HepG2 (cell line): ENCODE measurements around the gene GAL3ST1.

Experiments
- ARNT ChIP-seq: fragments of 450-650 bp; IDR thresholded peaks from 2 replicates; pipeline ENCODE4 v1.6.1; 2017
- CTCF ChIP-seq: sonication (generic); formaldehyde crosslinking; IDR thresholded peaks from 2 replicates; pipeline ENCODE4 v1.5.0; 2020; ENCODE audit warnings: mild to moderate bottlenecking, missing genetic modification reagents, moderate library complexity
- FOXO1 ChIP-seq: sonication (generic); formaldehyde crosslinking; IDR thresholded peaks from 2 replicates; pipeline ENCODE4 v1.4.0; 2020; ENCODE audit warnings: missing genetic modification reagents
- HMGXB3 ChIP-seq: sonication (generic); formaldehyde crosslinking; IDR thresholded peaks from 2 replicates; pipeline ENCODE4 v1.4.0; 2020; ENCODE audit warnings: missing genetic modification reagents, borderline replicate concordance
- MAZ ChIP-seq, 2 experiments: sonication (generic) in 1 of 2; formaldehyde crosslinking in 1 of 2; IDR thresholded peaks; 2 replicates each; pipeline versions ENCODE4 v1.5.0 to v1.6.1; 2012 to 2020; ENCODE audit warnings: low read depth in 2 of 2, mild to moderate bottlenecking in 2 of 2, borderline replicate concordance in 1 of 2, improper control_type of control experiment in 1 of 2, low read length in 1 of 2, missing genetic modification reagents in 1 of 2, moderate library complexity in 1 of 2
- MLX ChIP-seq: IDR thresholded peaks from 2 replicates; pipeline ENCODE4 v1.6.1; 2016
- POLR2A ChIP-seq, 2 experiments: IDR thresholded peaks; 2 replicates each; pipeline ENCODE4 v1.6.1; 2011; ENCODE audit warnings: low read depth in 2 of 2, low read length in 2 of 2, mild to moderate bottlenecking in 1 of 2, moderate library complexity in 1 of 2; ENCODE audit not compliant: insufficient read depth in 1 of 2
- TGIF2 ChIP-seq: IDR thresholded peaks from 2 replicates; pipeline ENCODE4 v1.6.1; 2016; ENCODE audit warnings: control low read depth, missing compliant biosample characterization
- ZBTB8A ChIP-seq: sonication (generic); formaldehyde crosslinking; IDR thresholded peaks from 2 replicates; pipeline ENCODE4 v1.4.0; 2020; ENCODE audit warnings: mild to moderate bottlenecking, low read depth, missing genetic modification reagents, borderline replicate concordance
- ZNF33B ChIP-seq: sonication (generic); formaldehyde crosslinking; IDR thresholded peaks from 2 replicates; pipeline ENCODE4 v1.5.1; 2020; ENCODE audit warnings: mild to moderate bottlenecking, missing genetic modification reagents
- ZNF780A ChIP-seq: sonication (generic); formaldehyde crosslinking; IDR thresholded peaks from 2 replicates; pipeline ENCODE4 v1.8.0; 2022; ENCODE audit warnings: mild to moderate bottlenecking, missing genetic modification reagents, moderate library complexity

- TF ChIP-seq HMGXB3 (CRISPR knock-in tag): no peak
- TF ChIP-seq POLR2A (IDR thresholded peaks at IDR 0.05; ENCODE audit: insufficient read depth in 1 of 2, low read depth in 2 of 2, low read length in 2 of 2): no peak
- no peak for TF ChIP-seq ZNF780A (CRISPR knock-in tag)
- no peak for TF ChIP-seq FOXO1 (CRISPR knock-in tag)
- no peak for TF ChIP-seq CTCF (CRISPR knock-in tag)
- TF ChIP-seq ARNT: no peak
- TF ChIP-seq TGIF2: no peak
- TF ChIP-seq ZBTB8A (CRISPR knock-in tag): no peak
- TF ChIP-seq MAZ (IDR thresholded peaks at IDR 0.05; ENCODE audit: borderline replicate concordance, low read depth, low read length): no peak
- no peak for TF ChIP-seq MAZ (CRISPR knock-in tag; IDR thresholded peaks at IDR 0.05; ENCODE audit: low read depth)
- TF ChIP-seq ZNF33B (CRISPR knock-in tag): no peak
- no peak for TF ChIP-seq MLX (CRISPR knock-in tag)
These were observed 32.3 kb downstream of the GAL3ST1 start for GRCh38 chr22:30541961-30542810.
